ENCODE measurements around the gene VAT1.

The VAT1 gene

DNA sequence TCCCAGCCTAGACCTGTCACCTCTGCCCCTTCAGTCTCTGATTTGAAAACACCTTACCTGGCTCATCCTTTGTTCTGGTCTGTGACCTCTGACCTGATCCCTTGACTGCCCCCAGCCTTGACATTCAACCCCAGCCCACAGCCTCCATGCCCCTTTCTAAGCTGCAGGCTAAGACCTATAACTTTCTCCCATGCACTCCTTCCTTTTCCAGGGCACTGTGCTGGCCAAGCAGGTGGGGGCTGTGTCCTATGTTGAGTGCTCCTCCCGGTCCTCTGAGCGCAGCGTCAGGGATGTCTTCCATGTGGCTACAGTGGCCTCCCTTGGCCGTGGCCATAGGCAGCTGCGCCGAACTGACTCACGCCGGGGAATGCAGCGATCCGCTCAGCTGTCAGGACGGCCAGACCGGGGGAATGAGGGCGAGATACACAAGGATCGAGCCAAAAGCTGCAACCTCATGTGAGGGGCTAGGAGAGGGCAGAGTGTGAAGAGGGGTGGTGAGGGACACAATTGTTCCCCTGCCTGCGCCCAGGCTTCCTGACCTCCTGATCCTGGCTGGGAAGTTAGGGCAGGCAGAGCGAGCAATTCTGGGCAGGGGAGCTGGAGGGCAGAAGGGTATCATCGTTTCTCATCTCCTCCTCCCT lies 6.2 kb upstream of the VAT1 start:
- DNase-seq = no peak
- intact Hi-C loops (cut with DNase I) = loop anchor here (10.0 kb wide), 1 partner anchor 56 kb away; no protein-coding TSS in a partner anchor

DNA sequence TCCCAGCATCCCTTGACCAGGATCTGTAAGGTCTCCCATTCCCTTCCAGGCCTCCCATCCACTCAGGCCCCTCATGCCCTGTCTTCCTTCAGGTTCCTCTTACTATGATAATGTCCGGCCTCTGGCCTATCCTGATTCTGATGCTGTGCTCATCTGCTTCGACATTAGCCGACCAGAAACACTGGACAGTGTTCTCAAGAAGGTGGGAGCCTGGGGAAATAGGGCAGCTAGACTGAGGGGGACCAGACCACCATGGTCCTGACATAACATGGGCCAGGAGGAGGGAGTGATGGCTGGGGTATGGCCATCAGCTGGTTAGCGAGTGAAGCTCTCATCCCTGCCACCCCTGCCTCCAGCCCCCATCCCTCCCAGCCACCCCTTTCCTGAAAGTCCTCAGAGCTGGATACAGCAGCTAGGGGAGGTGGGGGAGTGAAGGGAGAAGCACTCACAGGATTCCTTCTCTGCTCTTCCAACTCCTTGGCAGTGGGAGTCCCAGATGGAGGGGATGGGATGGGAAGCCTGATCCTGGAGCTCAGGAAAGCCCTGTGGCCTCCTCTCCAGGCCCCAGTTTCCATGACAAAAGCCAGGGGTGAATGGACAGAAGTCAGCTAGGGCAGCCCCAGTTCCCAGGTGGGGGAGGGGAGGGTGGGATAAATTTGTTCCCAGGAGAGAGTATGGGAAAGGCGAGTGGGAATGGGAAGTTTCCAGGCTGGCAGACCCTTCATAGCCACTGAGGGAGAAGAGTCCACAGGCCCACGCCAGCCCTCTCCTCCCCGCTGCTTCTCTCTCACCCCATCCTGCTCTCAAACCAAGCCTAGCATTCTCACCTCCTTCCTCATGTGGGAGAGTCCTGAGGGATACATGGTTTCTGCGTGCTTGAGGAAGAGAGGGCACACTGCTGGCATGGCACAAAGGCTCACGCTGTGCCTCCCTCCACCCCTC lies 5.2 kb upstream of the VAT1 start:
- no peak for DNase-seq
- intact Hi-C loops (cut with DNase I) = loop anchor here (10.0 kb wide), 1 partner anchor 57 kb away; no protein-coding TSS in a partner anchor

DNA sequence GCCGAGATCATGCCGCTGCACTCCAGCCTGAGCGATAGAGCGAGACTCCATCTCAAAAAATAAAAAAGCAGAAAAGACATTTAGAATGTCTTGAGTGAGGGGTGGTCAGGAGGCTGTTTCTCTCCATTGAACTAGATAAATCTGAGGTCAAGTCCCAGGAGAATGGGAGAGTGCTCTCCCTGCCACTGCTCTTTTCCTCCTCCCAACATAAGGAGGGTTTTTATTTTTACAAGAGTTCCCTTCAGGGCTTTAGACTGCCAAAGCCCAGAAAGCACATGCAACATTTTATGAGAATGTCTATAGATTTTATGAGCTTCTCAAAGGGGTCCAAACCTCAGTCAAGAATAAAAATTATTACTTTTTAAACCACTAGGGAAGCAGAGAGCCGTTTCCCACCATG lies 4.4 kb upstream of the VAT1 start:
- intact Hi-C loops (cut with DNase I) = loop anchor here (10.0 kb wide), 1 partner anchor 58 kb away; no protein-coding TSS in a partner anchor

DNA sequence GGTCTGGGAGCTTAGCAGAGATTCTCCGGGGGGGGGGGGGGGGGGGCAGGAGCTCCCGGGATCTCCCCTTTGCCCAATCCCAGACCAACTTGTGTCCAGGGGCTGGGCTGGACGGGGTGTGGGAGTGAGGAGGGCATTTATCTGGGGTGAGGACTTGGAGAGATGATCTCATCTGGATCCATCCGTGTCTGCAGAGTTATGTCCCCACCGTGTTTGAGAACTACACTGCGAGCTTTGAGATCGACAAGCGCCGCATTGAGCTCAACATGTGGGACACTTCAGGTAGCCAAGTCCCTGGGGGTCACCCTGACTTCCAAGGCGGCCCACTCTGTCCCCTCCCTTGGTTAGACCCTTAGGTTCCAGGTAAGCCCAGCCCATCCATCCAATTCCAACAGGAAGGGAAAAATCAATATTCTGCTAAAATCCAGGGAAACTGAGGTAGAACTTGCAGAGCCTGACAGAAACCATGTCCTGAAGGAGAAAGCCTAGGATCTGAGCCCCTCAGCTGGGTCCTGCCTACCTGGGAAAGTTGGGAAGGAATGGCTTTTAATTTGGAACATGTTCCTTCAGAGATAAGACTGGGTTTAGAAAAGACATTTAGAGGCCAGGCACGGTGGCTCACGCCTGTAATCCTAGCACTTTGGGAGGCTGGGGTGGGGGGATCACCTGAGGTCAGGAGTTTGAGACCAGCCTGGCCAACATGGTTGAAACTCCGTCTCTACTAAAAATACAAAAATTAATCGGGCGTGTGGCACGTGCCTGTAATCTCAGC lies 3.8 kb upstream of the VAT1 start:
- intact Hi-C loops (cut with DNase I) = loop anchor here (10.0 kb wide), 1 partner anchor 59 kb away; no protein-coding TSS in a partner anchor
- DNase-seq = no peak

More for the DNA sequence above, 4.4 kb upstream of the VAT1 start:
- DNase-seq = no peak

DNA sequence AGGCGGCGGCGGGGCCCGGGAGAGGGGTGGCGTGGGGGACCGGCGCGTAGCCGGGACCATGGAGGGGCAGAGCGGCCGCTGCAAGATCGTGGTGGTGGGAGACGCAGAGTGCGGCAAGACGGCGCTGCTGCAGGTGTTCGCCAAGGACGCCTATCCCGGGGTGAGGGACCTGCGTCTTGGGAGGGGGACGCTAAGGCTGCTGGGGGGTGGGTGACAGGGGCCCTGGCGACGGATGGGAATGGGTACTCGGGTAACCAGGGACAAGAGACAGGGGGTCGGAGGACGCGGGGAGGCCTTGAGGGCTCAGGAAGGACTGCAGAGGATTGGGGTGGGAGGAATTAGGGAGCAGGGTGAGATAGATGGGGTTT lies 3.1 kb upstream of the VAT1 start:
- DNase-seq = no peak
- intact Hi-C loops (cut with DNase I) = loop anchor here (10.0 kb wide), 1 partner anchor 60 kb away; no protein-coding TSS in a partner anchor

DNA sequence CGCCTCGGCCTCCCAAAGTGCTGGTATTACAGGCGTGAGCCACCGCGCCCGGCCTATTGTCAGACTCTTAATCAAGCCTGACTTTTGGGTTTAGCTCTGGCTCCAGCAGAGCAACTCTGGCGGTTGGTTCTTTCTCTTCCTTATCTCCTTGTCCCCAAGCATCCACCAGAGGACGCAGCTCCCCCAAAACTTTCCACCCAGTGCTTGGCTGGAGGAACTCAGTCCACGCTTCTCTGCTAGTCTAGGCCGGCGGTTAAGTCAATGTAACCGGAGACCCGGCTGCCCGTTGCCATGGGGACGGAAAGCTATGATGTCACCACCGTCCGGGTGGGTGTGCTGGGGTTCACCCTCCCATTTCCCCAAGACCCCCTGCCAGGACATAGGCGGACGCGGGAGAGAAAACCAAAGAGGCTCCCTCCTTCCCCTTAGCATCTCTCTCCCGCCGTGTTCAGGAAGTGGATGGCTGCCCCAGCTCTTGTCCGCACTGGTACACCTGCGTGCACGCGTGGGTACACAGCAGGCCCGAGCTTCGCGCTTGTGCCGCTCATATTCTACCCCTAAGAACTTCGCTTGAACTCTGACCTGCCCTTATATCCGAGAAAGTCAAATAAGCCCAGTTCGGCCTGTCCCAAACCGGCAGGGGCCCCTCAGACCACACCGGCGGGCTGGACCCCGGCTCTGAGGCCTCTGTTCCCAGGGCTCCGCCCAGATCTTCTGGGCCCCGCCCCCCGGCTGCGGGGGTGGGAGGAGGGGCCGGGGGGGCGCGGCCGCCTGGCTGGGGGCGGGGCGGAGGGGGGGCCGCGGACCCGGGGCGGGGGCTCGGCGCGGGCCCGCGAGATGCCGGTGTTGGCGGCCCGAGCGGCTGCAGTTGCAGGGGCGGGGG lies 2.5 kb upstream of the VAT1 start, which contains the start of gene RND2:
Gene RND2, plus strand, starts transcription at position 825 of the 883 bp plus-strand sequence. CDS start 117 bp downstream, outside the sequence.
- intact Hi-C loops (cut with DNase I) = loop anchor here (5.0 to 10.0 kb wide), 2 partner anchors 60 to 148 kb away; partner anchors contain the start of gene NBR1
- peak; percentile 81 to 97 (median 92) for DNase-seq

DNA sequence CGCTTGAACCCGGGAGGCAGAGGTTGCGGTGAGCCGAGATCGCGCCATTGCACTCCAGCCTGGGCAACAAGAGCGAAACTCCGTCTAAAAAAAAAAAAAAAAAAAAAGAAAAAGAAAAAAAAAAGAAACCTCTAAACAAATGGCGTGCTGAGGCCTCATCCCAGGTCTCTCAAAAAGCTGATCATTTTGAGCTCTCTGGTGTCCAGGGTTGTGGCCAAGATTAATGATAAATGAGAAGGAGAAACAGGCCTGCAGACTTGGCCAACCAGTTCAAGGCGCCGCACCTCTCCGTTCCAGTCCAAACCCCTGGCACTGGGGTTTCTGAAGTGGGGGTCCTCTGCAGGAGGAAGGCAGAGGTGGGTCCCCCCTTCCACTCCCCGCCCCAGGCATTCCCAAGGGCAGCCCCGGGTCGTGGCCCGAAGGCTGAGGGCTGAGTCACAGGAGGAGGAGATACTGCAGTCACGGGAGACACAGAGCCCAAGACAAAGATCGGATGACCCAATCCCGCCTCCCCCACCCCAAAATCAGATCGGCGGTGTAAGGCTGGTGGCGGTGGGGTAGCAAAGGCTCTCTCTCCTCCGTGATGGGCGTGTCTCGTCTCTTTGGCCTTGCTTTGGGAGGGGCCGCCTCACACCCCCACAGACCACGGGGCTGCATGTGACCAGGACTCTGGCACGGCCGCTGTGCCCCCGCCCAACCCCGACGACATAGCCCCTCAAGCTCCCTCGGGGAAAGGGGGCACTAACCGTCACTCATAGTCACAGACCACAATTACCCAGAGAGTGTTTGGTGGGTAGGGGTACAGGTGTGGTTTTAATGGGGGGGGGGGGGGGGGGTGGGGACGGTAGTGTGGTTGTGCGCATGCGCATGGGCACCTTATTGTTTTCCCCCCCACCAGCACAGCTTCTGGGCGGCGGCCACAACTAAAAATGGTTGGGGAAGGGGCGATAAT lies 1.1 kb downstream of the VAT1 start:
- DNase-seq = peak in 37 of 42 donors; percentile 36 to 76 (median 57)
- intact Hi-C loops (cut with DNase I) = loop anchor here (5.0 to 10.0 kb wide), 2 partner anchors 64 to 151 kb away; partner anchors contain the start of gene NBR1

DNA sequence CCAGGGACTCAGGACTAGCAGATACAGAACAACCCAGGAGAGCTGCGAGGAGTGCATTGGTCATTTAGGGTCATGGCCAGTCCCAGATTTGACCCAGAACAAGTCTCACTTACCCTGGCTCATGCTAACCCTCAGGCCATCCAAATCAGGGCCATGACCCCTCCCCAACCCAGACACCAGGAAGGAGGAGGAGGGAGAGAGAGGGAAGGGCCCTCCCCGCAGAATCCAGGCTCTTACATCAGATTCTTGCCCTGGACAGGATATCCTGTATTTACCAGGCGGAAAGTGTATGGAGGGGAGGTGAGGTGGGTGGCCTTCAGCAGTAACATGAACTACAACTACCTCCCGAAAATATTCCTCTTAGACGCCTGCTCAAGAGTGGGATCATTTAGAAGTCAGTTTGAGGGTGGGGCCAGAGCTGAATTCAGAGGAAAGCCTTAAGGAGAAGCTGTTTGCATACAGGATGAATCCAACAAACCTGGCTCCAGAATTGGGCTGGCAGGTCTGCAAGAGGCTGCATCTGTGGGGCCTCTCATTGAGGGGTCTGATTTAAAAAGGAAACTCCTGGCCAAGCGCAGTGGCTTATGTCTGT lies 2.1 kb downstream of the VAT1 start:
- intact Hi-C loops (cut with DNase I) = loop anchor here (5.0 to 10.0 kb wide), 2 partner anchors 65 to 152 kb away; partner anchors contain the start of gene NBR1
- DNase-seq = peak in 8 of 42 donors; percentile 34 to 67 (median 47)

DNA sequence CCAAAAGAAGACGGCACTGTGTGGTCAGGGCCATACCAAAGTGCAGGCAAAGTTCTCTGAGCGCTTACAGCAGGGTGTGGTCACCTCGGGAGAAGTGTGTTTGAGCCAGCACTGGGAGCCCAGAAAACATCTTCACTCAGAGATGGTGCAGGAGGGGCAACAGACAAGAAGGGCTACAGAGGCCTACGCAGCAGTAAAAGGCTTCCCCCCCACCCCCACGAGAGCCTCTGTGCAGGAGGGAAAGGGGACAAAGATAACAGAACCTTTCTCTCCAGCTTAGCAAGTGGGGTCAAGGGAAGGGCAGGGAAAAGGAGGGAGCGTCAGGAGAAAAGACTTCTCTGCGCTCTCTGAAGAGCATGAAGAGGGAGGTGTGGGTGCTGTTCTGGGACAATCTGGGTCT lies 2.8 kb downstream of the VAT1 start:
- intact Hi-C loops (cut with DNase I) = no loop called here
- DNase-seq = peak in 11 of 42 donors; percentile 26 to 66 (median 46)

DNA sequence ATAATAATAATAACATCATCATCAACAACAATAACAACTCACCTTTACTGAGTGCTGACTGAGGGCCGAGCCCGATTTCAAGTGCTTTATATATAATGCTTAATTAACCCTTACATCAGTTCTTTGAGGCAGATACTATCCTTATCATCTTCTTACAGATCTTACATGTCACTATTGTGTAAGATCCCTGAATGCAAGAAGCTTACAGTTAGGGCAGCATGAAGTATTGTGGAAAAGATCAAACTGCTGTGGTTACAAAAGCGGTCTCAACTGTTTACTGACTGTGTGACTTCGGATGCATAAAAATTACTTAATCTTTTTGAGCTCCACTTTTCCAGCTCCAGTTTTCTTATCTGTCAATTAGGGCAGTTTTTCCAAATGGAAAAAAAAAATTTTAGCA lies 3.3 kb downstream of the VAT1 start:
- no peak for DNase-seq
- intact Hi-C loops (cut with DNase I) = no loop called here

DNA sequence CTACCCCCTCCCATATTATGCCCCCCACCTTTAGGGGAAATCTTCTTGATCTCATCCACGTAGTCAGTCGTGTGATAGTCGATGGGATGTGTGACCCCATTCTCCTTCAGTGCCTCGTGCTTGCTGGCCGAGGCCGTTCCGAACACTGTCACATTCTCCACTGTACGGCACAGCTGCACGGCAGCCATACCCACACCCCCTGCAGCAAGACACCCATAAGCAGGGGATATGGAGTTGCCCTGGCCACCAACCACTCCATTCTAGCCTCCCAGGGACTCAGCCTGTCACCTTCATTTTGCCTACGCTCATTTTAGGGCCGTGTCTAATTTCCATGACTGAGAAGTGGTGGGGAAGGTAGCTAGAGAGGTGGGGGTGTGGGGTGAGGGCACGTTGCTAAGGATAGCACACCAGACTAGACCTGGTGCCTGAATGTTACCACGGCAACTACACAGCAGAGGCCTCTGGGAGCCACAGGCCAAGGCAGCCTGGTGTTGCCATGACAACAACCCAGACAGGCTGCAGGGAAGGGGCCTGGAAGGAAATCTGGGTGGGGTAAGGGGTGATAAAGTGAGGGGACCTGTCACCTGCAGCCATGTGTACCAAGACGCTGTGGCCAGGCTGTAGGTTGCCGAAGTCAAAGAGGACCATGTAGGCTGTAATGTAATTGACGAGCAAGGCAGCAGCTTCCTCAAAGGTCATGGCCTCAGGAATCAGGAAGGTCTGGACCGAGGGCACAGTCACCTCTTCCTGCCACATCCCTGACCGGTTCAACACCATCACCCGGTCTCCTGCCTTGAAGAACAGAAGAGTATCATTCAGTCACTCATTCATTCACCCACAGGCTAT lies 4.0 kb downstream of the VAT1 start:
- intact Hi-C loops (cut with DNase I) = no loop called here
- DNase-seq = peak; percentile 41 to 95 (median 76)

DNA sequence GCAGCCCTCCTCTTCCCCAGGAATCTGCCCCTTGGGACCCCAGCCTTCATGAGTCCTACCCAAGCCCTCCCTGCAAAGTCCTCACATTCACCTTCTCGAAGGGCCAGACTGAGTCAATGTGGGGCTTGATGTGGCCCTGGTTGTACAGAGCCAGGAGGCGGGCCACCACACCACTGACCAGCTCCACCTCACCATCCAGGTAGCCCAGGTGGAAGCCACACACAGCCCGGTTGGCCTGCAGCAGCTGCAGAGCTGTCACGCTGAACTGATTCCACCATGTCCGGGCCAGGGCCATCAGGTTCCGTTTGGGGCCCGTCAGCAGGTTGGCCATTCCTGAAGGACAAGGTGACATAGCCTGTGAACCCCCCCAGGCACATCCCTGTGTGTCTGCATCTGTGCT lies 6.0 kb downstream of the VAT1 start:
- intact Hi-C loops (cut with DNase I) = no loop called here

DNA sequence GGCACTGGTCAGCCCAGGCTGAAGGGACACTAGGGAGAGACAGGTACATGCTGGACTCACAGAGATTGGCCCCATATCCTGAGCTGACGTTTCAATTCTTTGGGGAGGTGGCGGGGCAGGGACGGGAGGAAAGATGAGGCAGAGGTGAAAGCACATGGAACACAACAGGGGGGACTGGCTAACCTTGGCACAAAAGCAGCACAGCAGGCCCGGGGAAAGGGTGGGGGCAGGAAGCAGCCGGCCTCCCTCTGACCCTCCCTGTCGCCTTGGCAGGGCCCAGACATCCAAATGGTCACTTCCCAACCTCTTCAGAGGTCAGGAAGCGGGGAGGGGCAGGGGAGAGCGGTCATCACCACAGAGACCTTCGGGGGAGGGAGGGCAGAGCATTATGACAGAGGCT lies 6.6 kb downstream of the VAT1 start:
- intact Hi-C loops (cut with DNase I) = no loop called here

More for the DNA sequence above, 6.0 kb downstream of the VAT1 start:
- DNase-seq = no peak

DNA sequence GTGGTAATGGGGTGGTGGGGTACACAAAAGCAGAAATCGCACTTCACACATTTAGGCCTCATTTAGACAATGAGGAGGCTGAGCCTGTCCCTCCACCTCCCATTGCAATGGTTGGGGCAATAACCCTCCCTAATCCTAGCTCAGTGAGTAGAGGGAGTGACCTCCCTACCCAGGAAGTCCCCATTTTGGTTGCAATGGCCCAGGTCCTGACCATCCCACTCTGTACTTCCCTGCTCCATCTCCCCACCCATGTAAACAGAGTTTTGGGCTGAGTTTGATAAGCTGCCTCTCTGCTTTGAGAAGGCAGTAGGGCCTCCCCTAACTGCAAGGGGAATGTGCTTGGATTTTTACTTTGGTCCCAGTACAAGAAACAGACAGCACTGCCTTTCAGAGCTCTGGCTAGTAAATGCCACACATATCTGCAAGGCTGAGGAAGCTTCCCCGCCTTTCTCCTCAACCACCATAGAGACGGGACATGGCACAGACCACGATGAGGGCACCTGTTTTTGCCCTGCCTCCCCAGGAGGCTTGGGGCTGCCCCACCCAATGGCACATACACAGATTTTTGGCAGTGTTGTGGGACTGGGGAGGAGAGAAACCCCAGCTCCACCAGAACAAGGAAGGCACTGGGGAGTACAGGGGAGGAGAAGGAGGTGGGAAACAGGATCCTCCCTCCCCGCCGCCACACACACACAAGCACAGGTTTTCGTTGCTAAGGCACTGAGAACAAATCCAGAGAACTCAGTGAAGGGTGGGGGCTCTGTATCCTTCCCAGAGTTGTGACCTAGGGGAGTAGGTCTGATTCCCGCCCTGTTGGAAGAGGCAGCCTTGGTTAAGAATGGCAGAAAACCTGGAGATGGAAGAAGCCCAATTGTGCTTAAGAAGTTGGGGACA lies 7.3 kb downstream of the VAT1 start:
- intact Hi-C loops (cut with DNase I) = no loop called here
- DNase-seq = peak in 23 of 42 donors; percentile 23 to 78 (median 53)

More for the DNA sequence above, 6.6 kb downstream of the VAT1 start:
- DNase-seq = no peak

Data from head of caudate nucleus (tissue), 42 donors.